GM18868 (cell line): Measurements from ENCODE around the gene SCEL.

Experiments used
- ATAC-seq: cut with Tn5 transposase; IDR thresholded peaks from one replicate; pipeline ENCODE4 v1.9.1; 2021; ENCODE audit warnings: mild to moderate bottlenecking, moderate library complexity; ENCODE audit not compliant: unreplicated experiment

SCEL gene

GRCh38 chr13:77548594-77548993 lies 13.1 kb downstream of the SCEL start:
- no peak for ATAC-seq

DNA sequence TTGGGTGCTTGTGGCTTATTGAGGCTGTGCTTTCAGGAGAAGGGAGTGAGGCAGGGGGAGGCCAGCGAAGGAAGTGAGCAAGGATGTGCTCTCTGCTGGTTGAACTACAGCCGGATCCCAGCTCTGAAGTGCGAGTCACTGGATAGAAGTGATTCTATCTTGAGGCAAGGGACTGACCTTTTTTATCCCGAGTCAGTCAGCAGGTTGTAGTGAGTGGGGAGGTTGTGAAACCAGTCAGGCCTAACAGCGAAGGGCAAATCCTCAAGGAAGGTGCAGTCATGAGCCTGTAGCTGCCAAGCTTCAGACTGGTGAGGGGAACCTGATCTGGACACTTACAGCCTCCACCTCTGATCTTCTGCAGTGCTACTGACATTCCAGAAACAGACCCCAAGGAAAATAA lies 18.6 kb downstream of the SCEL start:
- no peak for ATAC-seq

DNA sequence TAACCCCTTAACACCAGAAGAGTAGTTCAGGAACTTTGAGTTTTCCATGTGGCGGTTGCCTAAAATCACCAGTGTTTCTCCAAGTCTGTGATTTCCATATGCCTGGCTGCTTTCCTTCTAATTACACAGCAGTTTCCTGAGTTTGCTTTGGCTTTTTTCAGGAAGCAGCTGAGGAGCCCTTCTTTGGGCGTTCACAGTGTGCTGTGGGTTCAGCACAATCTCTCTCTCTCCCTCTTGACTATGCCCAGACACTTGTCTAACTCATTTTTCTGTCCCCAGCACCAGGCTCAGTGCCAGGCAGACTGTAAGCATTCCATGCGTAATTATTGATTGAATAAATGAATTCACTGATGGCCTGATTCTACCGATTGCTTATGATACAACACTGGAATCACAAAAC lies 19.7 kb downstream of the SCEL start:
- ATAC-seq = no peak

GRCh38 chr13:77558016-77558415 lies 22.5 kb downstream of the SCEL start:
- ATAC-seq = no peak

GRCh38 chr13:77563111-77563510 lies 27.6 kb downstream of the SCEL start:
- ATAC-seq = no peak

DNA sequence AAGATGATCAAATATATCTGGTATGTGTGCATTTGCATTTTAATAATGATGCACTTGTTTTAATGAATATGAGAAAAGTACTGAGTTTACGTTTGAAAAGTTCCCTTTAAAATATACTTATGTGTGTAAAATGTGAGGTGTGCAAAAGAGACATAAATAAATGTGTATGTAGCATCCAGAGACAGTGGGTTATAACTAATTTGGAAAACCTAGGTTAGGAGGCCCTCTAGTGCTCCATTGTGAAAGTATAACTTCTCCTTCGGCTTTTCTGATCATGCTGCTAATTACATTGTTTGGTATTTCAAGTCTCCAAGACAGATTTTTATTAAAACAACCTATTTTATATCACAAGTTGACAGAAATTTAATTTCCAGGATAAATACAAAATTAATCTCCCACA lies 30.1 kb downstream of the SCEL start:
- ATAC-seq = peak; percentile 77

DNA sequence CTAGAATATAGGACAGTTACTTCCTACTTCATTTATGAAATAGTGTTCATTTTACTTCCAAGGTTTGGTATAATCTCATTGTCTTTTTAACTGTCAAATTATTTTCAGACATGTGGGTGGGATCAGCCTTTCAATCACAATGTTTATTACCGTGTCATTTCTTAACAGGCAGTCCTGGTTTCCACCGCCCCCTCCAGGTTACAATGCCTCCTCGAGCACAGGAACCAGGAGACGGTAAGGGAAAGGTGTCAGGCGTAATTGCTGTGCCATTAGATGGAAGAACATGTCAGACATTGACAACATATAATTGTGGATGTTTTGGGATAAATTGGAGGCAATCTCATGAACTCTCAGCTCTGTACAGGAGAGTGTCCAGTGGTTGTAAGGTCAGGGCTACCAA lies 36.5 kb downstream of the SCEL start:
- no peak for ATAC-seq

GRCh38 chr13:77574096-77574495 lies 38.6 kb downstream of the SCEL start:
- no peak for ATAC-seq

- ATAC-seq = no peak
Measured at GRCh38 chr13:77579959-77580358, 44.5 kb downstream of the SCEL start.

- ATAC-seq = no peak
Measured at GRCh38 chr13:77580748-77581147, 45.2 kb downstream of the SCEL start.

GRCh38 chr13:77583581-77583980 lies 48.1 kb downstream of the SCEL start:
- no peak for ATAC-seq

- no peak for ATAC-seq
Measured at GRCh38 chr13:77584106-77584505, 48.6 kb downstream of the SCEL start.

DNA sequence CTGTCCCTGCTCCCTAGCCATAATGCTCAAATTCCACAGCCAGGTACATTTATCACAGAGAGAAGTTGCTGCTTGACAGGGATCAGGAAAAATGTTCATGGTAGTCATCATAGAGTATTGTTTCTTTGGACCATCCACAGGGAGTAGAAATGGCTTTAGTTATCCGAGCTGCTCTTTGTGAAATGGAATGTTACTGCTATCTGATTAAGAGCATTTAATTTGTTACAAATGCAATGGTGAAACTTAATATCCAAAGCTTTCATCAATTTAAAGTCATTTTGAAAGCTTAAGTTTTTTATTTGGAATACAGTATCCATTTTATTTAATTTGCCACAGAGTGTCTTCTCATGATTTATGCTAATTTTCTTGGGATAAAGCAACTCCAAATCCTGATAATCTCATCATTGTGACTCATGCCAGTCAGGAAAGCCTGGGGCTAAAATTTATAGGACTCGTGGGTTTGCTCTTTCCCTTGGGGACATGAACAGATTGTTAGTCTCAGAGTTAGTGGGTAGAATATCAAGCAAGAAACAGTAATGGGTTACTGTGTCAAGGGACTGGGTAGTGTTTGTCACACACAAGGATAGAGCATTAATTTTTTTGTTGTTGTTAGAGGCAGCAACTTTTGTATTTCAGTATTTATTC lies 59.8 kb downstream of the SCEL start:
- ATAC-seq = no peak

DNA sequence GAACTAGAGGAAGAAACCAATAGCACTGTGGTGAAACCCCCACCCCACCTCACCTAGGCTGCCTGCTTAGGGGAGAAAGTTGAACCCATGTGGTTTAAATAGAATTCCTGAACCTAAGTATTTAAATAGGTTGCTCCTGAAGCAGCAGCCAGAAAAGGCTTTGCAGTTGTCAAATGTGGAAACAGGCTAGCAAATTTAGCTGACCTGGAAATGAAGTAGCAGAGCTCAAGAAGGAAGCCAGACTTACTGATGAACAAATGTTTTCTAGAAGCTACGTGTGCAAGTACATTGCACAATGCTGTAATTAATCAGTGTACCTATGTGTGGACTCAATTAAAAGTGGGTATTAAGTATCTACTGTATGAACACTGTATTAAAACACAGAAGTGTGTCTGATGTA lies 61.3 kb downstream of the SCEL start:
- no peak for ATAC-seq

- no peak for ATAC-seq
Measured at GRCh38 chr13:77599351-77599750, 63.8 kb downstream of the SCEL start.

DNA sequence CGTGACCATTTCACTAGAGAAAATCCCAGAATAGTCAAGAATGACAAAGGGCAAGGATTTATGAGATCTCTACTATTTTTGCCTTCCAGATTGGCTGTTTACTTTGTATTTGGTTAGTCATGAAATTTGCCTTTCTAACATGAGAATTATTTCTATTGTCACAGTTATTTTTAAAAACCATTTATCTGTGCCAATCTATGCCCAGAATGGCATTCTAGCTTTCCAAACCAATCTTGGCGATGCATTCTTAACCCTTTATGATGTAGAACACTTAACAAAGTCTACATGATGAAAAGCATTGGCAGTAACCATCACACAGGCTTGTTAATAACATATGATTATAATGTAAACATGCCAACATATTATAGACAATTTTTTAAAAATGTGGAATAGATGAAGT lies 65.2 kb downstream of the SCEL start:
- ATAC-seq = no peak

DNA sequence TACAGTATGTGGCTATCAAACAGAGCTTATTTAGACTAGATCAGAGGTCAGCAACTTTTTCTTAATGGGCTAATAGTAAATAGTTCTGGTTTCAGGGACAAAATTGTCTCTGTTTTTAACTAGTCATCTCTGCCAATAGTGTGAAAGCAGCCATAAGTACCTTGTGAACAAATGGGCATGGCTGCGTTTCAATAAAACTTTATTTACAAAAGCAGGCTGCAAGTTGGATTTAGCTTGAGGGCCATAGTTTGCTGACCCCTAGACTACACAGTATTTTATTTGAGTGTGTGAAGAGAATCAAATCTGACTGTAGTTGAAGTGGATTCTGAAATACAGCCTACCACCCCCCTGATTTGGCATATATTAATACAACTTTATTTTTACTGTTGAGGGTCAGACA lies 75.6 kb downstream of the SCEL start:
- no peak for ATAC-seq

GRCh38 chr13:77616027-77616426 lies 80.5 kb downstream of the SCEL start:
- no peak for ATAC-seq

DNA sequence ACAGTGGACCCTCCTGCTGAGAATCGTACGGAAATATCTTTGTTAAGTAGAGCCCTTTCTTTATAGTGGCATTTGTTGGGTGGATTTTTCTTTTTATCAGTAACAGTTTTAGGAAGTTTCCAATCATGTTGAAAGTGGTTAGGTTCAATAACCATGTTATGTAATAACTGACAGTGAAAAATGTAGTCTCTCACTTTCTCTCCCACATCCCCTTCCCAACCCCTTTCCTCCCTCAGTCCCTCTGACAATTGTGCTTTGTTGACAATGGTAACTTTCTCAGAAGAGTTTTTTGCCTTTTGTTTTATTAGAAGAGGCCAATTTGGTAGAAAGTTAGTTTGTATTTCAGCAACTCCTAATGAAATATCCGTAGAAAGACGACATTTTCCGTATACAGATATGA lies 84.1 kb downstream of the SCEL start:
- ATAC-seq = no peak

DNA sequence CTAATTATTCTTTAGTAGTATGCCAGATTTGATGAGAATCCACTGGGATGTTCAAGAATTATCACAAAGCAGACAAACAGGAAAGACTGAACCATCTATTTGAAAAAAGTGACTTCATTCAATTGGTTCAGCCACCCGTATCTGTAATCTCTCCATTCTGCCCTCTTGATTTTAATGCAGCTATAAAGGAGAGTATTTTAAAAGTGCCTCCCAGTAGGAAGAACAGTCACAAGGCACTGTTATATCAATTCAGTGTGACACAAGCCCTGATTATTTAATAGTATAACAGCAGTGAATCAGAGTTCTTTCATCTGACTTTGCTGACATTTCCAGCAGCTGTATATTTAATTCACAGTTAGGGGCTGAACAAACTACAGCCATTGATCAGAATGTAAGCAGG lies 84.6 kb downstream of the SCEL start:
- no peak for ATAC-seq

- no peak for ATAC-seq
Measured at GRCh38 chr13:77623806-77624205, 88.3 kb downstream of the SCEL start.

- no peak for ATAC-seq
Measured at GRCh38 chr13:77628170-77628569, 92.7 kb downstream of the SCEL start.

GRCh38 chr13:77637588-77637987 lies 102.1 kb downstream of the SCEL start:
- no peak for ATAC-seq
